ENCODE data around the gene CORO1C.

The CORO1C gene

GRCh38 chr12:108608616-108609015 lies 122.7 kb downstream of the CORO1C start:
- Mint-ChIP-seq H3K9me3 (no peaks in the 10 kb centered on the region), H3K27me3 (ENCODE audit: low read depth, poor library complexity) (peaks cover 7% of the 10 kb centered on the region), H3K4me3 (no peak overlapping the region), H3K36me3 (ENCODE audit: low read depth) (no peaks in the 10 kb centered on the region), H3K4me1 (peaks cover 59% of the 10 kb centered on the region), H3K27ac (no peak overlapping the region)
- no peak for DNase-seq
- TF ChIP-seq, protein P1, sequence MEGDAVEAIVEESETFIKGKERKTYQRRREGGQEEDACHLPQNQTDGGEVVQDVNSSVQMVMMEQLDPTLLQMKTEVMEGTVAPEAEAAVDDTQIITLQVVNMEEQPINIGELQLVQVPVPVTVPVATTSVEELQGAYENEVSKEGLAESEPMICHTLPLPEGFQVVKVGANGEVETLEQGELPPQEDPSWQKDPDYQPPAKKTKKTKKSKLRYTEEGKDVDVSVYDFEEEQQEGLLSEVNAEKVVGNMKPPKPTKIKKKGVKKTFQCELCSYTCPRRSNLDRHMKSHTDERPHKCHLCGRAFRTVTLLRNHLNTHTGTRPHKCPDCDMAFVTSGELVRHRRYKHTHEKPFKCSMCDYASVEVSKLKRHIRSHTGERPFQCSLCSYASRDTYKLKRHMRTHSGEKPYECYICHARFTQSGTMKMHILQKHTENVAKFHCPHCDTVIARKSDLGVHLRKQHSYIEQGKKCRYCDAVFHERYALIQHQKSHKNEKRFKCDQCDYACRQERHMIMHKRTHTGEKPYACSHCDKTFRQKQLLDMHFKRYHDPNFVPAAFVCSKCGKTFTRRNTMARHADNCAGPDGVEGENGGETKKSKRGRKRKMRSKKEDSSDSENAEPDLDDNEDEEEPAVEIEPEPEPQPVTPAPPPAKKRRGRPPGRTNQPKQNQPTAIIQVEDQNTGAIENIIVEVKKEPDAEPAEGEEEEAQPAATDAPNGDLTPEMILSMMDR (IDR thresholded peaks at IDR 0.05) = no peak

DNA sequence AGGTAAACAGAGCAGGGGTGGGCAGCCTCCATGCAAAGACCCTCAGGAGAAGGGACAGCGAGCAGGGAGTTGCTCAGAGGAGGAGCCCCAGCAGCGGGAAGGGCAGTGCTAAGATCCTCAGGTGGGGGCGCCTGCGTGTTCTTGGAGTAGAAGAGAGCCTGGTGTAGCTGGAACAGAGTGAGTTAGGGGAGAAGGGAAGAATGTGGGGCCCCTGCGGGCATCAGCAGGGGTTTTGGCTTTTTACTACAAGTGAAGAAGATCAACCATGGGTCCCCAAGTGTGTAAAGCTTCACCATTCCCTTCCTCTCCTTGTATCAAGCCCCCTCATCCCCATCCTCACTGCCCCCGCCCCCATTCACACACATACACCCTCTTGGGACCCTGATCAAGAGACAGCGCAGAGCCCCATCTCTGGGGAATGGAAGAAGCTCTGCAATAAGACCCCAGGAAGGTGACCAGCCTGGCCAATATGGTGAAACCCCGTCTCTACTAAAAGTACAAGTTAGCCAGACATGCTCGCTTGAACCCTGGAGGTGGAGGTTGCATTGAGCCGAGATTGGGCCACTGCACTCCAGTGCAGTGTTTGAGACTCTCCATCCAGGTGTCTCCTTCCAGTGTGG lies 123.2 kb downstream of the CORO1C start:
- no peak for DNase-seq
- peaks cover 7% of the 10 kb centered on the region for H3K27me3 Mint-ChIP-seq (ENCODE audit: low read depth, poor library complexity)
- H3K4me1 Mint-ChIP-seq = peaks cover 55% of the 10 kb centered on the region
- no peak overlapping the region for H3K4me3 Mint-ChIP-seq
- no peaks in the 10 kb centered on the region for H3K36me3 Mint-ChIP-seq (ENCODE audit: low read depth)
- H3K27ac Mint-ChIP-seq = peak overlapping the region; percentile 66
- no peaks in the 10 kb centered on the region for H3K9me3 Mint-ChIP-seq
- TF ChIP-seq, protein P1 (IDR thresholded peaks at IDR 0.05) = no peak

DNA sequence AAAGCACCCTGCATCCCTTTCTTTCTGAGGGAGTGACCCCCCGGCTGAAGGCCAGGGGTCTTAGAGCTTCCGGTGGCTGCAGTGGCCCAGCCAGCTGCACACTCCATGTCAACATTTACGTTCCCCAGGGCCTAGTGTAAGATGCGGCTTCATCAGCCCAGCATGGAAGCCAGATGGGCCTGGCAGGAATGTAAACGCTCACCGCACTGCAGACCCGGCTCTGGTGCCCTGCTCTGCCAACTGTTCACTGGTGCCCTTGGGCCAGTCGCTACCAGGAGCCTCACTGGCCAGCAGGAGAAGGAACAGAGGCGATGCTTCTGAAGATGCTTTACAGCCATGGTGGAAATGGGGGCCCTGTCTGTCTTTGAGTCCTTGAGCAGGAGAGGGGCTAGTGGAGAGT lies 124.8 kb downstream of the CORO1C start:
- Mint-ChIP-seq H3K27me3 (ENCODE audit: low read depth, poor library complexity) (peaks cover 7% of the 10 kb centered on the region), H3K4me3 (no peak overlapping the region), H3K4me1 (peaks cover 59% of the 10 kb centered on the region), H3K9me3 (no peaks in the 10 kb centered on the region), H3K27ac (no peak overlapping the region), H3K36me3 (ENCODE audit: low read depth) (no peaks in the 10 kb centered on the region)
- TF ChIP-seq, protein P1 (IDR thresholded peaks at IDR 0.05) = no peak
- DNase-seq = no peak

GRCh38 chr12:108605690-108606406 lies 125.5 kb downstream of the CORO1C start:
- H3K9me3 Mint-ChIP-seq = no peaks in the 10 kb centered on the region
- no peak for DNase-seq
- no peaks in the 10 kb centered on the region for H3K36me3 Mint-ChIP-seq (ENCODE audit: low read depth)
- H3K4me1 Mint-ChIP-seq = peaks cover 62% of the 10 kb centered on the region
- TF ChIP-seq, protein P1 (IDR thresholded peaks at IDR 0.05) = no peak
- peaks cover 7% of the 10 kb centered on the region for H3K27me3 Mint-ChIP-seq (ENCODE audit: low read depth, poor library complexity)
- no peak overlapping the region for H3K4me3 Mint-ChIP-seq
- no peak overlapping the region for H3K27ac Mint-ChIP-seq

- Mint-ChIP-seq H3K4me1 (peaks cover 60% of the 10 kb centered on the region), H3K4me3 (no peak overlapping the region), H3K9me3 (no peaks in the 10 kb centered on the region), H3K27me3 (ENCODE audit: low read depth, poor library complexity) (peaks cover 7% of the 10 kb centered on the region), H3K27ac (peak overlapping the region; percentile 14), H3K36me3 (ENCODE audit: low read depth) (no peaks in the 10 kb centered on the region)
- TF ChIP-seq, protein P1 (IDR thresholded peaks at IDR 0.05) = no peak
- no peak for DNase-seq
These were observed 126.2 kb downstream of the CORO1C start for GRCh38 chr12:108605000-108605689.

Measured in nephron progenitor cell (in vitro differentiated cells).